GM19463 (cell line): ENCODE data around the gene STAC2.

ENCODE experiments used
- ATAC-seq: cut with Tn5 transposase; IDR thresholded peaks from one replicate; pipeline ENCODE4 v1.9.1; 2021; ENCODE audit warnings: mild to moderate bottlenecking, moderate library complexity; ENCODE audit not compliant: unreplicated experiment

STAC2 gene

DNA sequence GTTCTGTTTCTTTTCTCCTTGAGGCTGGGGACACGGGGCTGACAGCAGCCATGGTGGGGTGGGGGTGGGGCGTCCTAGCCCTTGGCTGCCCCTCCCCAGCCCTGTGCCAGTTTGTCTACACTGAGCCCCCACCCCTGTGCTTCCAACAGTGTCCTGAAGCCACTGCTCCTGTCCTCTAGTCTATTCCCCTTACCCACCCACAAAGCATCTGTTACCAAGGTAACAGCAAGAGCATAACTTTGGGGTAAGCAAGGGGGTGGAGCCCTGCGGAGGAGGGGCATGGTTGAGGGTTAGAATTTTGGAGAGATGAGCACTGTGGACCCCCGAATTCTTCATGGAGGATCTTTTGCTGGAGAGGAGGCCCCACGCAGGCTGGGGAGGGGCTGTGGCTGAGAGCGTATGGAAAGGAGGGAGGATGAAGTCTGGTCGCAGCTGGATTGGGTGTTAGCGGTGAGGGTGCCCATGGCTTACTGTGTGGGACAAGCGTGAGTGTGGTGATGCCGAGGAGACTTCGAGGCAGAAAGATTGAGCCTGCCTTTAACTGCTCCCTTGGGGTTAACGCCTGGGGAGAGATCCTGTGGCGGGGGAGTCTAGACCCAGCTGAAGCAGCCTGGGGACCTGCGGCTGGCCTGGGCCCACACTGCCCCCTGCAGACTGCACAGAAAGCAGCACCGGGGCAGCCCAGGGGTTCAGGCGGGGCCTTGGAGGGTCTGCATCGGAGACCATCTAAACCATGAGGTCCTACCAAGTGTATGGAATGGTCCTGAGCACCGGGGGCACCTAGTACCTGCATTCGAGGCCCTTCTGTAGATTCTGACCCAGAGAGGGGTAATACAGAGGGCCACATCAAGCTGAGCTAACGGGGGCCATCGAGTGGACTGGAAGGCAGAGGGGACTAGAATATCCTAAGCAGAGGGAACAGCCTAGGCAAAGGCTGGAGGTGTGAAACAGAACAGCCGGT lies 6.1 kb upstream of the STAC2 start:
- no peak for ATAC-seq

DNA sequence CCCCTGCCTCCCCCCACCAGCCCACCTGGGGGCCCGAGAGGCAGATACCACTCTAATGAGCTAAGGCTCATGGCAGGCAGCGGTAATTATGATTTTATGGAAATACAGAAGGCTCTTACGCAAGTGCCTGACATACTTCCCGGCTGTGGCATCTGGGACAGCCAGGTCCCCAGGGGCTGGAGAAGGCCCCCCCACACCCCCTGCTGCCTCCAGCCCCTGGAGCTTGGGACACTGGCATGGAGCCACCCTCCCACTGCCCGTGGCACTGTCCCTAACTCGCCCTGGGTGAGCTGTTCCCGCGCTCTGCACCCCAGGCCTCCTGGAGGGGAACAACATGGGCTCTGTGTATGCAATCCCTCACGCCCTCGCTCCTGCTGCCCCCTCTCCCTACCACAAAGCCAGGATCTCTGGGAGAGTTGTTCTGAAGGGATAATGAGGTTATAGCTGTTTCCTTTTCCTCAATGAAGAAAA lies 5.4 kb upstream of the STAC2 start:
- no peak for ATAC-seq

DNA sequence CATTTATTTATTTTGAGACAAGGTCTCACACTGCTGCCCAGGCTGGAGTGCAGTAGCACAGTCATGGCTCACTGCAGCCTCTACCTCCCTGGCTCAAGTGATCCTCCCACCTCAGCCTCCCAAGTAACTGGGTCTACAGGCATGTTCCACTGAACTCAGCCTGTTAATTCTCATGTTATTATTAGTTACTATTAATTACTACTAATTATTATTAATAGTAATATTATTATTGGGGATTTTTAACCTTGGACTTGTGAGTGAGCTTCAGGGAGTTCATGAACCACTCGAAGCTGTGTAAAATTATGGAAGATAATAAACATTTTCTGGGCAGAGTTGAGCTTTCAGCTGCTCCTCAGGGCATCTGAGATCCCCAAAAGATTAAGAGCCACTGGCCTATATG lies 4.6 kb upstream of the STAC2 start:
- no peak for ATAC-seq

DNA sequence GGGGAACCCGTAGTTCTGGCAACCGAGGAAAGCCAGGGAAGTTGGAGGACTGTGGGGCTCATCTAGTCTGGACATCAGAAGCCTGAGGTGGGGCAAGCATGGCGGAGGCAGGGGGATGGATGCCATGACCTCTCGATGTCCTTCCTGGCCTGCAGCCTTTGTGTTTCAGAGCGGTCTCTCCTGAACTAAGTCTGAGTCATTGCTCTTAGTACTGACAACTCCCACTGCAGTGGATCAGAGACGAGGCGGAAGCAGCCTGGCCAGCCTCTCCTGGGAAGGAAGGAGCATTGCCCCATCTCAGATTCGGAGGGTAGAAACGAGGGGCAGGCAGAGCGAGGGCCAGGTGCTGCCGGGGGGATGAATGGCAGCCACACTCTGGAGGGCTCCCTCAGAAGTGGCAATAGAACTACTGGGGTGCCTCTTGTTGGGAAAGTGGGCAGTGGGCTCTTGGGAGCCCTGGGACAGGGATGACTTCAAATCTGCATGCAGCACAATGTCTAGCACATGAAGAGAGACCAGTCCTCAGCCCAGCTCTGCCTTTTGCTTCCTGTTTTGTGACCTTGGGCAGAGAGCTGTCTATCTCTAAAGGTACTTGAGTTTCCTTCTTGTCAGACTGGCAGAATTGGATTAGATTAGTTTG lies 3.6 kb upstream of the STAC2 start:
- ATAC-seq: no peak

DNA sequence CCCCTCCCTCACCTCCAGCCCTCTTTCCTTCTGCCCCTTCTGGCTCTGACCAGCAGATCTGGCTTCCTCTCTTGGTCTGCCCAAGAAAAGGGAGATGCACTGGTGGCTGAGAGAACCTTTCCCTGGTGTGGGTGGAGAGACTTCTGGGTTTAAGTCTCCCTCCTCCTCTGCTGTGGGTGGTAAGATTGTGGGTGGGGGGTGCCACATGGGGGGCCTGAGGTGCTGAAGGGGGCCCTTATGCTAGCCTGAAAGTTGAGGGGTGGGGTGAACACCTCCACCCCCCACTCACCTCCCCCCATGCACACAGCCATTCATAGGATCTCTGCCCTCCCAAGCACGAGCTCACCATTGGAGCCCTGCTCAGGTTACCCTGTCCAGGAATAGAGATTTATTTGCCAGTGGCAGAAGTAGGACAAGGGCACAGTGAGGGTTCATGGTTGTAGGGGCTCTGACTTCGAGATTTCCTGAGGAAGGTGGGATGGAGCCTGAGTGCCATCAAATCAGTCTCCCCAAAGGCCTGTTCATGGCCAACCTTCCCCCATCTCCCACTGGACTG lies 1.7 kb upstream of the STAC2 start:
- ATAC-seq: no peak

DNA sequence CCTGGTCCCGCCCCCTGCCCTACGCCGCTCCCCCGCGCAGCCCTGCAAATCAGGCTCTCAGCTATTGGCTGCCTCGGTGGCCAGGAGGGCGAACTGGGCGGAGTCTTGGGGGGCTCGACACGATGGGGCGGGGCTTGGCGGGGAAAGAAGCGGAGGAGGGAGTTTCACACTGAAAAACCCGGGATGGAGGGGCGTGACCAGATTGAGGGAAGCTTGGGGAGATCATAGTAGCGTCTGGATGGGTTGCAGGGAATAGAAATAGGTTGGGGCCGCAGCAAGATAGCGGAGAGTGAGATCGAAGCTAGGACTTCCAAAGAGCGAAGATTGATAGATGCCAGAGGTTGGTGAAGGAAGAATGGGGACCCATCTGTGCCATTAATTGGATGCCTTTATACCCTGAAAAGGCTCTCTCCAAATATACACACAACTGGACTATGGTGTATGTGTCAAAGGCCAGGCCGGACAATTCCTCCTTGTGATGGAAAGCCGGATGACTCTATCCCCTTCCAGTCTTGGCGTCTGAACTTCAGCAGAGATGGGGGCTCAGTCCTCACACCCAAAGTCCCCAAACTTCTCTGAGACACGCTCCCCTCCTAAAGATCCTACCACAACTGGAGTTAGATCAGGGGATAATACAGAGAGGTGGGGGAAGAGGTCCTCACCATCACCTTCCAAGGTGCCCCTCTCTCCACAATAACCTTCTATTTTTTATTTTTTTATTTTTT lies 376 bp upstream of the STAC2 start:
- no peak for ATAC-seq

GRCh38 chr17:39224778-39225307 lies 902 bp downstream of the STAC2 start:
- ATAC-seq: no peak

GRCh38 chr17:39223907-39224777 lies 1.6 kb downstream of the STAC2 start:
- no peak for ATAC-seq

DNA sequence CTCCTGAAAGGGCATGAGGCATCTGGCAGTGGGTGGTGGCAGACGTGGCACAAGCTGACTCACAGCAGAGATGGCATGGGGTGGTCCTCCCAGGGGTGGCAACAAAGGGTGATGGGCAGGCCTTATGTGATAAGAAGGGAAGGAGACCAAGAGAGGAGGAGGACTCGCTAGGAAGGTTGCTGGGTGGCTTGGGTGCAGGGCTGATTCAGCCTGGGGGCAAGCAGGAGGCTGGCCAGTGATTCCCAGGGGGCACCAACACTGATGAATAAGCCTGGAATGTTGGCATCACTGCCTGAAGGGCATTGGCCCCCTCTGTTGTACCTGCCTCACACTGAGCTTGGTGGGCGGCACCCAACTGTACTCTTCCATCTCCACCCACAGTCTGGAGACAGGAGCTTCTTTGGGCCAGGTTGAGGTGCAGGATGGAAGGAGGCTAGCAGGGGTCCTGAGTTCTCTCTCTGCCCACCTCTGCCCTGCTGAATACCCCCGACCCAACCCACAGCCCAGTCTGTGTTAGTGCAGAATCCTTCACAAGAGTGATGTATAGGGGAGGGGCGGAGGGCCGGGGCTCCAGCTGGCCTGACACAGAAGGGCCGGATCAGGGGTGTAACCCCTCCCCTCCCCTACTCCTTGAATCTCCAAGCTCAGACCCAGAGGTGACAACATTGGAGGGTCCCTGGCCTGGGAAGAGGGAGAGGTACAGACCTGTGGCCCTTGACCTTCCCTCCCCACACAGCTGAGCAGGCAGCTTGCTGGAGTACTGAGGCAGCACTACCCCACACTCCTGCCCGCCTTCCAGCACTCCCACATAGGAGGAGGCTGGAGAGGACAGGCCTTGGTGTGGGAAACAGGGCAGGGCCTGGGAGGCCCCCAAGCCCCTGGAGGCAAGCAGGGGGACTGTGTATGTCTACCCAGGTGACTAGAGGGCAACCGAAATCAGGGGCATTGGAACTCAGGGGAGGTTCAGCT lies 2.6 kb downstream of the STAC2 start:
- ATAC-seq: no peak

DNA sequence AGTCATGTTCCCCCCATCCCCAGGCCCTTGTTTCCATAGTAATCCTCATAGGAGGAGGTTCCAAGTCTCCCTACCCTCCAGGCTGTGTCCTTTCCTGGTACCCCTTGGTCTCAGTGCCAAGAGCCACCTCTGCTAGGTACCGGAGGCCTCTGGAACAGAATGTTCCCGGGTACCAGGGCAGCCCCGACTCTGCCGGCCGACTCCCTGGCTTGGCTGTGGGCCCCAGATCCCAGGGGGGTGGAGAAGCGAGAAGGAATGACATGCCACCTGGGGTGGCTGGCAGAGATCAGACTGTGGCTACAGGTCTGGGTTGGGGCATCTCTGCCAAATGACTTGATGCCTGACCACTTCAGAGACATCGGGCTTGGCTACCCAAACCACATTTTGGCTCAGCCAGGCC lies 3.6 kb downstream of the STAC2 start:
- no peak for ATAC-seq

GRCh38 chr17:39221572-39221971 lies 4.2 kb downstream of the STAC2 start:
- ATAC-seq: no peak

DNA sequence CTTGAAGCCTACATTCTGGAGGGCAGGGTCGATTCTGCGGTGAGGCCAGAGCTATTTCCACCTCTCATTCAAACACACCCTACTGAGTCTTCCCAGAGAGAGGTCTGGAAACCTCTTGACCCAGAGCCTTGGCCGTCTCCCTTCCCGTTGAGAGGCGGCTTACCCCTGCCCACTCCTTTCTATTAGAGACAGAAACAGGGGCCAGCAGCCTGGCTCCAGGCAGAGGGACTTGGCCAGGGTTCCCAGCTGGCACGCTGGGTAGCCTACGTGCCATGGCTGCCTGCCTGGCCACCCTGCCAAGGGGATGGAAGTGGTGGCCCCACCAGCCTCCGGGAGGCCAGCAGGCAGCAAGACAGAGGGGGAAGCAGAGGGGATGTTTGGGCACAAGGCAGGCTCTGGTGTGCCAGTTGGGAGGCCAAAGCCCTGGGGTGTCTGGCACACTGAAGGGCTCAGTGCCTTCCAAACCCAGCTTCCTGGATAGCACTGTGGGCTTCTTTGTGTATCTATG lies 6.0 kb downstream of the STAC2 start:
- ATAC-seq: no peak

GRCh38 chr17:39218906-39219305 lies 6.8 kb downstream of the STAC2 start:
- no peak for ATAC-seq

GRCh38 chr17:39217734-39218369 lies 7.9 kb downstream of the STAC2 start:
- no peak for ATAC-seq

DNA sequence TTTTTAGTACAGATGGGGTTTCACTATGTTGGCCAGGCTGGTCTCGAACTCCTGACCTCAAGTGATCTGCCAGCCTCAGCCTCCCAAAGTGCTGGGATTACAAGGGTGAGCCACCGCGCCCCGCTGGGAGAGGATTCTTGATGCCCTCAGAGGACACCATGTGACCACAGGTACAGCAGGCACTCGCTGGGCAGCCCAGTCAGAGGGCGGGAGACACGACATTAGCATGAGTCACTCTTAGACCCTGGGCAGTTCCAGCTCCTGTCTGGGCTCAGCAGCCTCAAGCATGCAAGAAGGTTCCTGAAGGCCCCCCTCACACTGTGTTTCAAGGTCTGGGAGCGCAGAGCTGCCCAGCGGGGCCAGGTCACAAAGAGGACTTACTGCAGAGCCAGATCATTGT lies 11.9 kb downstream of the STAC2 start:
- no peak for ATAC-seq

- no peak for ATAC-seq
These were observed 12.8 kb downstream of the STAC2 start for GRCh38 chr17:39212841-39213480.

DNA sequence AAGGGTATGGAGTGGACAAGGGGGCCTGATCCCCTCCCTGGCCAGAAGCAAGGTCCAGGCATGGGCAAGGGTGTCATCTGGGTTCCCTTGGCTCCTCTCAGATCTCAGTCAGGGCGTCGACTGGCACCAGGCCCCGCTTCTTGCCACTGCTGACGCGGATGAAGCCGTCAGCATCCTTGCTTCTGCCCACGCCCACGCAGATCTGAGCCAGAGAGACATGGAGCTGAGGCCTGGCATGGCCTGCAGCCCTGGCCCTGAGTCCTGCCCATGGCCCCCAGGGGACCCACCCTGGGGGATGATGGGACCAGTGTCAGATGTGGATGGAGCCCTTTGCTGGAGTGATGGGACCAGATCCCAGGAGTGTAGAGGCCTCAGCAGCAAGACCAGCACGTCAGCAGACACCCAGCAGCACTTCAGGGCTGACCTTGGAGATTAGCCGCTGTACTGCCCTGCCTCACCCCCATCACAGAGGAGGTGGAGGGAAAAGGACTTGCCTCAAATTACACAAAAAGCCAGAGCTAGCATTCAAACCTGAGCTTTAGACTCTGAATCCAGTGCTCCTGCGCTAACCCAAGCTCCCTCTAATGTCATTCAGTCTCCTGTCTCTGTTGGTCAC lies 13.4 kb downstream of the STAC2 start:
- no peak for ATAC-seq
